ENCODE results near the gene ATXN1. TPM values are rescaled to one million over a fixed set of nuclear protein-coding genes. Genes with fewer than 3 reads are reported as not detected.

Gene ATXN1
- total and polyA plus RNA-seq, 2 experiments from 2014 or later = 4.8 to 9.1 TPM

DNA sequence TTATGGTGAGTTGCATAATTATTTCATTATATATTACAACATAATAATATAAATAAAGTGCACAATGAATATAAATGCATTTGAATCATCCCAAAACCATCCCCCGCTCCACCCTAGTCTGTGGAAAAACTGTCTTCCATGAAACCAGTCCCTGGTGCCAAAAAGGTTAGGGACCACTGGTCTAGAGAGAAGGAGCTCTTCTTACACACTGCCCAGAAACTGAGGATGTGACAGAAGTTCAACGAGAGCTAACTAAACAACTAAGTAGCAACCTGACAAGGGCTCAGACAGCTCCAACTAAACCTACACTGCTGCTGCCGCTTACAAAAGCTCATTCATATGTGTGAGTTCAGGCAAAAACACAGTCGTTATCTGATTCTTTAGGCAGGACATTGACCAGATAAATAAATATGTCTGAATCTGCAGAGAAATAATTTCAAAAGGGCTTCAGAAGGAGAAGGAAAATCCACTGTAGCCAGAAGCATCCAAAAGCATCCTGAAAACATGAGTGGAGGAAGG, 125.9 kb downstream of the ATXN1 start:
- no peaks in the 10 kb centered on the region for H3K79me2 ChIP-seq (replicated peaks; ENCODE audit: insufficient read depth)

More for the DNA sequence above, 125.9 kb downstream of the ATXN1 start:
- peaks cover 3% of the 10 kb centered on the region; the same call in 2 of the 3 replicates for H3K9me3 Mint-ChIP-seq
- Histone ChIP-seq H3F3A (replicated peaks; ENCODE audit: low read depth) (no peaks in the 10 kb centered on the region), H4K20me1 (replicated peaks; ENCODE audit: insufficient read depth) (no peaks in the 10 kb centered on the region), H3K4me1 (ENCODE audit: insufficient read depth) (peaks cover 9% of the 10 kb centered on the region; the same call in 1 of the 2 replicates), H3K4me3 (no peak overlapping the region), H2AFZ (no peak overlapping the region), H3K4me2 (0 out of 2 replicates have a peak overlapping the region, but pooled peaks have one; percentile 26), H3K9me2 (ENCODE audit: insufficient read depth) (no peaks in the 10 kb centered on the region), H3K27me3 (ENCODE audit: insufficient read depth) (no peaks in the 10 kb centered on the region), H3K27ac (ENCODE audit: low read depth) (0 out of 2 replicates have a peak overlapping the region, but pooled peaks have one; percentile 5), H3K36me3 (ENCODE audit: insufficient read depth) (no peaks in the 10 kb centered on the region)
- TF ChIP-seq, protein P1, sequence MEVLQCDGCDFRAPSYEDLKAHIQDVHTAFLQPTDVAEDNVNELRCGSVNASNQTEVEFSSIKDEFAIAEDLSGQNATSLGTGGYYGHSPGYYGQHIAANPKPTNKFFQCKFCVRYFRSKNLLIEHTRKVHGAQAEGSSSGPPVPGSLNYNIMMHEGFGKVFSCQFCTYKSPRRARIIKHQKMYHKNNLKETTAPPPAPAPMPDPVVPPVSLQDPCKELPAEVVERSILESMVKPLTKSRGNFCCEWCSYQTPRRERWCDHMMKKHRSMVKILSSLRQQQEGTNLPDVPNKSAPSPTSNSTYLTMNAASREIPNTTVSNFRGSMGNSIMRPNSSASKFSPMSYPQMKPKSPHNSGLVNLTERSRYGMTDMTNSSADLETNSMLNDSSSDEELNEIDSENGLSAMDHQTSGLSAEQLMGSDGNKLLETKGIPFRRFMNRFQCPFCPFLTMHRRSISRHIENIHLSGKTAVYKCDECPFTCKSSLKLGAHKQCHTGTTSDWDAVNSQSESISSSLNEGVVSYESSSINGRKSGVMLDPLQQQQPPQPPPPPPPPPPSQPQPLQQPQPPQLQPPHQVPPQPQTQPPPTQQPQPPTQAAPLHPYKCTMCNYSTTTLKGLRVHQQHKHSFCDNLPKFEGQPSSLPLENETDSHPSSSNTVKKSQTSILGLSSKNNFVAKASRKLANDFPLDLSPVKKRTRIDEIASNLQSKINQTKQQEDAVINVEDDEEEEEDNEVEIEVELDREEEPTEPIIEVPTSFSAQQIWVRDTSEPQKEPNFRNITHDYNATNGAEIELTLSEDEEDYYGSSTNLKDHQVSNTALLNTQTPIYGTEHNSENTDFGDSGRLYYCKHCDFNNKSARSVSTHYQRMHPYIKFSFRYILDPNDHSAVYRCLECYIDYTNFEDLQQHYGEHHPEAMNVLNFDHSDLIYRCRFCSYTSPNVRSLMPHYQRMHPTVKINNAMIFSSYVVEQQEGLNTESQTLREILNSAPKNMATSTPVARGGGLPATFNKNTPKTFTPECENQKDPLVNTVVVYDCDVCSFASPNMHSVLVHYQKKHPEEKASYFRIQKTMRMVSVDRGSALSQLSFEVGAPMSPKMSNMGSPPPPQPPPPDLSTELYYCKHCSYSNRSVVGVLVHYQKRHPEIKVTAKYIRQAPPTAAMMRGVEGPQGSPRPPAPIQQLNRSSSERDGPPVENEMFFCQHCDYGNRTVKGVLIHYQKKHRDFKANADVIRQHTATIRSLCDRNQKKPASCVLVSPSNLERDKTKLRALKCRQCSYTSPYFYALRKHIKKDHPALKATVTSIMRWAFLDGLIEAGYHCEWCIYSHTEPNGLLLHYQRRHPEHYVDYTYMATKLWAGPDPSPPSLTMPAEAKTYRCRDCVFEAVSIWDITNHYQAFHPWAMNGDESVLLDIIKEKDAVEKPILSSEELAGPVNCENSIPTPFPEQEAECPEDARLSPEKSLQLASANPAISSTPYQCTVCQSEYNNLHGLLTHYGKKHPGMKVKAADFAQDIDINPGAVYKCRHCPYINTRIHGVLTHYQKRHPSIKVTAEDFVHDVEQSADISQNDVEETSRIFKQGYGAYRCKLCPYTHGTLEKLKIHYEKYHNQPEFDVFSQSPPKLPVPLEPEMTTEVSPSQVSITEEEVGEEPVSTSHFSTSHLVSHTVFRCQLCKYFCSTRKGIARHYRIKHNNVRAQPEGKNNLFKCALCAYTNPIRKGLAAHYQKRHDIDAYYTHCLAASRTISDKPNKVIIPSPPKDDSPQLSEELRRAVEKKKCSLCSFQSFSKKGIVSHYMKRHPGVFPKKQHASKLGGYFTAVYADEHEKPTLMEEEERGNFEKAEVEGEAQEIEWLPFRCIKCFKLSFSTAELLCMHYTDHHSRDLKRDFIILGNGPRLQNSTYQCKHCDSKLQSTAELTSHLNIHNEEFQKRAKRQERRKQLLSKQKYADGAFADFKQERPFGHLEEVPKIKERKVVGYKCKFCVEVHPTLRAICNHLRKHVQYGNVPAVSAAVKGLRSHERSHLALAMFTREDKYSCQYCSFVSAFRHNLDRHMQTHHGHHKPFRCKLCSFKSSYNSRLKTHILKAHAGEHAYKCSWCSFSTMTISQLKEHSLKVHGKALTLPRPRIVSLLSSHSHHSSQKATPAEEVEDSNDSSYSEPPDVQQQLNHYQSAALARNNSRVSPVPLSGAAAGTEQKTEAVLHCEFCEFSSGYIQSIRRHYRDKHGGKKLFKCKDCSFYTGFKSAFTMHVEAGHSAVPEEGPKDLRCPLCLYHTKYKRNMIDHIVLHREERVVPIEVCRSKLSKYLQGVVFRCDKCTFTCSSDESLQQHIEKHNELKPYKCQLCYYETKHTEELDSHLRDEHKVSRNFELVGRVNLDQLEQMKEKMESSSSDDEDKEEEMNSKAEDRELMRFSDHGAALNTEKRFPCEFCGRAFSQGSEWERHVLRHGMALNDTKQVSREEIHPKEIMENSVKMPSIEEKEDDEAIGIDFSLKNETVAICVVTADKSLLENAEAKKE (CRISPR knock-in tag; IDR thresholded peaks at IDR 0.05) = no peak
- TF ChIP-seq ZNF331 (CRISPR knock-in tag; IDR thresholded peaks at IDR 0.05; ENCODE audit: low read depth) = no peak
- TF ChIP-seq STAT1 (IDR thresholded peaks at IDR 0.05; ENCODE audit: unreplicated experiment) = no peak
- TF ChIP-seq NANOG (IDR thresholded peaks at IDR 0.05; ENCODE audit: borderline replicate concordance) = no peak
- TF ChIP-seq, protein P2, sequence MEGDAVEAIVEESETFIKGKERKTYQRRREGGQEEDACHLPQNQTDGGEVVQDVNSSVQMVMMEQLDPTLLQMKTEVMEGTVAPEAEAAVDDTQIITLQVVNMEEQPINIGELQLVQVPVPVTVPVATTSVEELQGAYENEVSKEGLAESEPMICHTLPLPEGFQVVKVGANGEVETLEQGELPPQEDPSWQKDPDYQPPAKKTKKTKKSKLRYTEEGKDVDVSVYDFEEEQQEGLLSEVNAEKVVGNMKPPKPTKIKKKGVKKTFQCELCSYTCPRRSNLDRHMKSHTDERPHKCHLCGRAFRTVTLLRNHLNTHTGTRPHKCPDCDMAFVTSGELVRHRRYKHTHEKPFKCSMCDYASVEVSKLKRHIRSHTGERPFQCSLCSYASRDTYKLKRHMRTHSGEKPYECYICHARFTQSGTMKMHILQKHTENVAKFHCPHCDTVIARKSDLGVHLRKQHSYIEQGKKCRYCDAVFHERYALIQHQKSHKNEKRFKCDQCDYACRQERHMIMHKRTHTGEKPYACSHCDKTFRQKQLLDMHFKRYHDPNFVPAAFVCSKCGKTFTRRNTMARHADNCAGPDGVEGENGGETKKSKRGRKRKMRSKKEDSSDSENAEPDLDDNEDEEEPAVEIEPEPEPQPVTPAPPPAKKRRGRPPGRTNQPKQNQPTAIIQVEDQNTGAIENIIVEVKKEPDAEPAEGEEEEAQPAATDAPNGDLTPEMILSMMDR (conservative IDR thresholded peaks at IDR 0.05; ENCODE audit: low read depth in 2 of 2) = no peak
- no peak for TF ChIP-seq ZNF114 (CRISPR knock-in tag; IDR thresholded peaks at IDR 0.05)
- no peak for TF ChIP-seq EZH2 (IDR thresholded peaks at IDR 0.05; ENCODE audit: low read depth, unreplicated experiment)
- no peak for TF ChIP-seq POLR2AphosphoS5 (IDR thresholded peaks at IDR 0.05; ENCODE audit: low read depth)
- no peak for TF ChIP-seq REST (IDR thresholded peaks at IDR 0.05; ENCODE audit: unreplicated experiment)
- TF ChIP-seq EZH2phosphoT487 (IDR thresholded peaks at IDR 0.05; ENCODE audit: unreplicated experiment) = no peak
- no peak for TF ChIP-seq JUNB (IDR thresholded peaks at IDR 0.05; ENCODE audit: unreplicated experiment)
- TF ChIP-seq CREB1 (CRISPR knock-in tag; IDR thresholded peaks at IDR 0.05; ENCODE audit: low read depth) = no peak
- TF ChIP-seq, protein P3, sequence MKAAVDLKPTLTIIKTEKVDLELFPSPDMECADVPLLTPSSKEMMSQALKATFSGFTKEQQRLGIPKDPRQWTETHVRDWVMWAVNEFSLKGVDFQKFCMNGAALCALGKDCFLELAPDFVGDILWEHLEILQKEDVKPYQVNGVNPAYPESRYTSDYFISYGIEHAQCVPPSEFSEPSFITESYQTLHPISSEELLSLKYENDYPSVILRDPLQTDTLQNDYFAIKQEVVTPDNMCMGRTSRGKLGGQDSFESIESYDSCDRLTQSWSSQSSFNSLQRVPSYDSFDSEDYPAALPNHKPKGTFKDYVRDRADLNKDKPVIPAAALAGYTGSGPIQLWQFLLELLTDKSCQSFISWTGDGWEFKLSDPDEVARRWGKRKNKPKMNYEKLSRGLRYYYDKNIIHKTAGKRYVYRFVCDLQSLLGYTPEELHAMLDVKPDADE (IDR thresholded peaks at IDR 0.05) = no peak
- no peak for DNase-seq (ENCODE audit: low spot score)
- peaks cover 7% of the 10 kb centered on the region for H3K27me3 Mint-ChIP-seq (ENCODE audit: insufficient read depth, low read depth, poor library complexity)
- H3K36me3 Mint-ChIP-seq (ENCODE audit: low read depth) = peaks cover 7% of the 10 kb centered on the region; the same call in 2 of the 3 replicates
- no peak overlapping the region for H3K27ac Mint-ChIP-seq
- ATAC-seq = no peak; the same call in 2 of the 3 replicates
- H3K4me3 Mint-ChIP-seq = no peak overlapping the region
- peaks cover 15% of the 10 kb centered on the region for H3K4me1 Mint-ChIP-seq

Measured in GM23338 (cell line).